ENCODE measurements around the gene CLEC16A.

The CLEC16A gene

GRCh38 chr16:11155284-11155806 lies 211.0 kb downstream of the CLEC16A start:
- H3K4me3 ChIP-seq (ENCODE audit: low read depth, low read length) = no peak overlapping the region
- peak; percentile 71 for DNase-seq (ENCODE audit: low read depth, low spot score)
- in situ Hi-C loops (cut with HindIII; ENCODE audit: low sequenced_read_pairs) = no loop called here
- no peak for TF ChIP-seq CTCF (IDR thresholded peaks at IDR 0.05; ENCODE audit: low read depth, low read length)

GRCh38 chr16:11156401-11156800 lies 212.0 kb downstream of the CLEC16A start:
- no peak overlapping the region for H3K4me3 ChIP-seq (ENCODE audit: low read depth, low read length)
- DNase-seq (ENCODE audit: low read depth, low spot score) = no peak
- TF ChIP-seq CTCF (IDR thresholded peaks at IDR 0.05; ENCODE audit: low read depth, low read length) = no peak
- in situ Hi-C loops (cut with HindIII; ENCODE audit: low sequenced_read_pairs) = no loop called here

GRCh38 chr16:11157143-11157542 lies 212.8 kb downstream of the CLEC16A start:
- no peak for DNase-seq (ENCODE audit: low read depth, low spot score)
- no peak for TF ChIP-seq CTCF (IDR thresholded peaks at IDR 0.05; ENCODE audit: low read depth, low read length)
- no peak overlapping the region for H3K4me3 ChIP-seq (ENCODE audit: low read depth, low read length)
- in situ Hi-C loops (cut with HindIII; ENCODE audit: low sequenced_read_pairs) = no loop called here

GRCh38 chr16:11158018-11158417 lies 213.7 kb downstream of the CLEC16A start:
- H3K4me3 ChIP-seq (ENCODE audit: low read depth, low read length) = no peak overlapping the region
- DNase-seq (ENCODE audit: low read depth, low spot score) = no peak
- no peak for TF ChIP-seq CTCF (IDR thresholded peaks at IDR 0.05; ENCODE audit: low read depth, low read length)
- in situ Hi-C loops (cut with HindIII; ENCODE audit: low sequenced_read_pairs) = no loop called here

- in situ Hi-C loops (cut with HindIII; ENCODE audit: low sequenced_read_pairs) = no loop called here
- no peak for DNase-seq (ENCODE audit: low read depth, low spot score)
- no peak for TF ChIP-seq CTCF (IDR thresholded peaks at IDR 0.05; ENCODE audit: low read depth, low read length)
- no peak overlapping the region for H3K4me3 ChIP-seq (ENCODE audit: low read depth, low read length)
Observed at GRCh38 chr16:11159282-11159681, 214.9 kb downstream of the CLEC16A start.

- in situ Hi-C loops (cut with HindIII; ENCODE audit: low sequenced_read_pairs) = no loop called here
Observed at GRCh38 chr16:11160676-11161115, 216.3 kb downstream of the CLEC16A start.

More at GRCh38 chr16:11160676-11161115, 216.3 kb downstream of the CLEC16A start:
- TF ChIP-seq CTCF (IDR thresholded peaks at IDR 0.05; ENCODE audit: low read depth, low read length) = no peak
- no peak for DNase-seq (ENCODE audit: low read depth, low spot score)
- H3K4me3 ChIP-seq (ENCODE audit: low read depth, low read length) = no peak overlapping the region
